Measurements from ENCODE around the gene DDX4. TPM values are rescaled to one million over a fixed set of nuclear protein-coding genes. Genes with fewer than 3 reads are reported as not detected.
"Not testable (repeated sequence)": the region's sequence is repeated elsewhere in the genome, so short reads cannot be mapped to it uniquely, and the experiment has no call there.

Gene DDX4
- not detected for total RNA-seq
- long read RNA-seq = 0 reads

GRCh38 chr5:55737793-55738192, at the start of gene DDX4:
TSS of gene DDX4 (plus strand) at chr5:55738061. CDS start at chr5:55738964, 903 bp downstream.
- DNase-seq = no peak
- no peaks in the 10 kb centered on the region for H3K27me3 ChIP-seq
- H3K4me1 ChIP-seq = no peaks in the 10 kb centered on the region
- ATAC-seq = no peak
- no peaks in the 10 kb centered on the region for H3K9me3 ChIP-seq
- no peak within 1 kb of the TSS for H3K4me3 ChIP-seq
- H3K27ac ChIP-seq = no peak within 1 kb of the TSS
- no peak for TF ChIP-seq CTCF (IDR thresholded peaks at IDR 0.05)
- H3K36me3 ChIP-seq = no peaks in the 10 kb centered on the region
- intact Hi-C loops (cut with DNase I) = no loop called here

- no peak for DNase-seq
Measured at GRCh38 chr5:55691265-55692105, 46.4 kb upstream of the DDX4 start.

GRCh38 chr5:55692106-55692417, 45.8 kb upstream of the DDX4 start:
- intact Hi-C loops (cut with DNase I) = no loop called here
- peaks cover 7% of the 10 kb centered on the region for H3K4me1 ChIP-seq
- H3K9me3 ChIP-seq = no peaks in the 10 kb centered on the region
- ATAC-seq = no peak
- no peak overlapping the region for H3K4me3 ChIP-seq
- H3K36me3 ChIP-seq = no peaks in the 10 kb centered on the region
- no peak for TF ChIP-seq CTCF (IDR thresholded peaks at IDR 0.05)
- H3K27me3 ChIP-seq = no peaks in the 10 kb centered on the region
- H3K27ac ChIP-seq = no peak overlapping the region
- DNase-seq = no peak

More at GRCh38 chr5:55691265-55692105, 46.4 kb upstream of the DDX4 start:
- intact Hi-C loops (cut with DNase I) = loop anchor here (2.0 kb wide), 1 partner anchor 285 kb away; no protein-coding TSS in a partner anchor
- H3K4me1 ChIP-seq = peaks cover 7% of the 10 kb centered on the region
- H3K9me3 ChIP-seq = no peaks in the 10 kb centered on the region
- H3K27me3 ChIP-seq = no peaks in the 10 kb centered on the region
- peak; percentile 72 for ATAC-seq
- no peaks in the 10 kb centered on the region for H3K36me3 ChIP-seq
- TF ChIP-seq CTCF (IDR thresholded peaks at IDR 0.05) = peak; percentile 72
- no peak overlapping the region for H3K4me3 ChIP-seq
- peak overlapping the region; percentile 53 for H3K27ac ChIP-seq

- H3K4me3 ChIP-seq = no peak overlapping the region
- DNase-seq = no peak
- H3K9me3 ChIP-seq = no peaks in the 10 kb centered on the region
- no peaks in the 10 kb centered on the region for H3K36me3 ChIP-seq
- no peak for ATAC-seq
- H3K4me1 ChIP-seq = peaks cover 7% of the 10 kb centered on the region
- intact Hi-C loops (cut with DNase I) = no loop called here
- TF ChIP-seq CTCF (IDR thresholded peaks at IDR 0.05) = no peak
- H3K27me3 ChIP-seq = no peaks in the 10 kb centered on the region
- no peak overlapping the region for H3K27ac ChIP-seq
Measured at GRCh38 chr5:55692509-55692908, 45.4 kb upstream of the DDX4 start.

- Histone ChIP-seq H3K27ac (no peak overlapping the region), H3K4me3 (no peak overlapping the region), H3K27me3 (no peaks in the 10 kb centered on the region), H3K4me1 (peaks cover 7% of the 10 kb centered on the region), H3K36me3 (no peaks in the 10 kb centered on the region), H3K9me3 (no peaks in the 10 kb centered on the region)
- peak; percentile 38 for TF ChIP-seq CTCF (IDR thresholded peaks at IDR 0.05)
- intact Hi-C loops (cut with DNase I) = no loop called here
- peak; percentile 46 for ATAC-seq
- DNase-seq = no peak
Measured at GRCh38 chr5:55694152-55694830, 43.6 kb upstream of the DDX4 start.

- intact Hi-C loops (cut with DNase I) = not testable (repeated sequence)
Measured at GRCh38 chr5:55696704-55697103, 41.2 kb upstream of the DDX4 start.

More at GRCh38 chr5:55696704-55697103, 41.2 kb upstream of the DDX4 start:
- DNase-seq, H3K27ac ChIP-seq, H3K4me1 ChIP-seq, H3K4me3 ChIP-seq, ATAC-seq, H3K27me3 ChIP-seq, H3K36me3 ChIP-seq, H3K9me3 ChIP-seq: not testable (repeated sequence)

Data from upper lobe of right lung (tissue), 1 donor.